Measurements from ENCODE around the gene PAIP2B.

- TF ChIP-seq CTCF (IDR thresholded peaks at IDR 0.05): no peak
- no peak for TF ChIP-seq POLR2A (IDR thresholded peaks at IDR 0.05)
These were observed 39.3 kb downstream of the PAIP2B start for GRCh38 chr2:71187589-71187988.
